Fibroblast of lung (primary cell): ENCODE measurements around the gene UNG. TPM values are rescaled to one million over a fixed set of nuclear protein-coding genes. Genes with fewer than 3 reads are reported as not detected.

Experiments used
- DNase-seq, 2 donors: peaks; one replicate each; pipeline versions ENCODE4 v3.0.0 to v3.0.0-alpha.2; 2010; ENCODE audit warnings: low read depth in 2 of 2
- H2AFZ ChIP-seq: 2 replicates; pipeline ENCODE4 v1.5.1; 2012; ENCODE audit warnings: low read length, control low read depth, inconsistent platforms
- H3K27ac ChIP-seq: 2 replicates; pipeline ENCODE4 v1.5.1; 2011; ENCODE audit warnings: low read length, control low read depth; ENCODE audit not compliant: insufficient read depth
- H3K27me3 ChIP-seq: 2 replicates; pipeline ENCODE4 v1.5.1; 2011; ENCODE audit warnings: mild to moderate bottlenecking, low read length; ENCODE audit not compliant: control insufficient read depth, insufficient read depth
- H3K36me3 ChIP-seq: 2 replicates; pipeline ENCODE4 v1.5.1; 2011; ENCODE audit warnings: low read length; ENCODE audit not compliant: control insufficient read depth, insufficient read depth
- H3K4me1 ChIP-seq: 2 replicates; pipeline ENCODE4 v1.5.1; 2011; ENCODE audit warnings: low read length; ENCODE audit not compliant: control insufficient read depth, insufficient read depth; ENCODE audit errors: extremely low read depth
- H3K4me2 ChIP-seq: 2 replicates; pipeline ENCODE4 v1.5.1; 2011; ENCODE audit warnings: low read length, control low read depth; ENCODE audit not compliant: insufficient read depth; ENCODE audit errors: extremely low read depth
- H3K4me3 ChIP-seq, 4 experiments: fragments of 200-600 bp in 1 of 4; sonication (generic) in 1 of 4; replicated peaks in 1 of 4; 2 replicates each; pipeline ENCODE4 v1.5.1; 2011 to 2016; ENCODE audit warnings: low read length in 4 of 4, low read depth in 3 of 4, mild to moderate bottlenecking in 3 of 4, control low read depth in 2 of 4, inconsistent platforms in 1 of 4, mixed read lengths in 1 of 4; ENCODE audit not compliant: insufficient read depth in 1 of 4; ENCODE audit errors: control extremely low read depth in 1 of 4
- H3K79me2 ChIP-seq: 2 replicates; pipeline ENCODE4 v1.5.1; 2012; ENCODE audit warnings: mild to moderate bottlenecking, low read length, inconsistent platforms; ENCODE audit not compliant: control insufficient read depth, insufficient read depth
- H3K9ac ChIP-seq: 2 replicates; pipeline ENCODE4 v1.5.1; 2011; ENCODE audit warnings: mild to moderate bottlenecking, low read length, control low read depth; ENCODE audit not compliant: insufficient read depth
- H3K9me3 ChIP-seq: 2 replicates; pipeline ENCODE4 v1.5.1; 2012; ENCODE audit warnings: low read depth, low read length; ENCODE audit not compliant: control insufficient read depth, insufficient read depth
- H4K20me1 ChIP-seq: 2 replicates; pipeline ENCODE4 v1.5.1; 2011; ENCODE audit warnings: low read length; ENCODE audit not compliant: control insufficient read depth, insufficient read depth; ENCODE audit errors: extremely low read depth
- EZH2 ChIP-seq: IDR thresholded peaks from 2 replicates; pipeline ENCODE4 v1.5.1; 2012; ENCODE audit warnings: low read length, control low read depth, mild to moderate bottlenecking; ENCODE audit errors: missing control alignments
- polyA plus RNA-seq, 2 donors: library from polyadenylated mRNA; depleted of rRNA in 1 of 2; stranded (reverse) in 1 of 2; unstranded in 1 of 2; fragments of >200 nt; gene quantifications; 2 replicates each; pipeline ENCODE4 v1.2.1, GENCODE V29; 2011 to 2012; ENCODE audit warnings: missing spikeins in 1 of 2
- total RNA-seq: library from RNA; depleted of rRNA; stranded (reverse); fragments of >200 nt; gene quantifications from 2 replicates; pipeline ENCODE4 v1.2.1, GENCODE V29; 2014
- TF ChIP-seq, protein P1 (sequence below), 2 donors: IDR thresholded peaks in 1 of 2; conservative IDR thresholded peaks in 1 of 2; 1 replicate in 1 of 2; 2 replicates in 1 of 2; pipeline ENCODE4 v1.5.1; 2011 to 2012; ENCODE audit warnings: low read length in 2 of 2, control low read depth in 1 of 2, inconsistent platforms in 1 of 2, low read depth in 1 of 2, mild to moderate bottlenecking in 1 of 2

UNG gene
- total and polyA plus RNA-seq, 2 donors (not counting 1 experiment from before 2014, with no cell fraction given), result 16.0 to 23.5 TPM

DNA sequence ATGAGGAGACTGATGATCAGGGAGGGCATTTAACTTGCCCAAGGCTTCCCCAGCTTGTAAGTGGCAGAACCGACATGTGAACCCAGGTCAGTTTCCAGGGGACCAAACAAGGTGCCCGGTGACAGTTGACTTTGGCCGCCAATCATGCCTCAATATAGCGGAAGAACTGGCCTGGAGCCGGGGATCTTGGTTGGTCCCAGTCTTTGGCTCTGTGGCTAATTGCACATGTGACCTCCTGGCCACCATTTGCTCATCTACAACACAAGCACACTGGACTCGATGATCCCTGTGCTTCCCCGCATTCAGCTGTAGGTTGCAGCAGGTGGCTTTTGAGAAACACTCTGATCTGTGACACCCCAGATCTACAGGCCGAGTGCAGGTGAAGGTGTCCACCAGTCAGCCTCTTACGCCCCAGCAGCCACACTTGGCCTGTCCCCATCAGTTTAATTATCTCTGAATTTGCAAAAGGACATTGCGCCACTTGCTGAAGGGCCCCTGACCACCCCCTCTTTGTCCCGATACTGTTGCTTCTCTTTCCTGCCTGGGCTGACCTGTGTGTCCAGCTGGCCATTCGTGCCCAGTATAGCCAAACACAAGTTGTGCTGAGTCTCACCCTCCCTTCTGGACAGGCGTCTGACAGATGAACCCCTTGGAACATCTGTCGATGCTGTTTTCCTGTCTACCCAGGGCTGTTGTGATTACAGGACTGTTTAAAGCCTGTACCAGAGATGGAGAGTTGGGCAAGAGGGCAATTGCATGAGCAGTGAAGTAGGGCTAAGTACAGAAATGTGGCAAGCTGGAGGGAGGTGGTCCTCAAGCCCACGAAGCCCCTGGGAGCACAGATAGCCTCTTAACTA lies 33.1 kb downstream of the UNG start:
- no peak for DNase-seq
- Histone ChIP-seq H3K36me3 (no peaks in the 10 kb centered on the region), H2AFZ (no peak overlapping the region), H3K4me3 (no peak overlapping the region), H3K4me2 (no peak overlapping the region), H4K20me1 (no peaks in the 10 kb centered on the region), H3K9me3 (no peaks in the 10 kb centered on the region), H3K4me1 (no peaks in the 10 kb centered on the region), H3K27me3 (peaks cover 10% of the 10 kb centered on the region), H3K9ac (no peak overlapping the region), H3K27ac (no peak overlapping the region), H3K79me2 (no peaks in the 10 kb centered on the region)
- no peak for TF ChIP-seq EZH2
- TF ChIP-seq, protein P1, sequence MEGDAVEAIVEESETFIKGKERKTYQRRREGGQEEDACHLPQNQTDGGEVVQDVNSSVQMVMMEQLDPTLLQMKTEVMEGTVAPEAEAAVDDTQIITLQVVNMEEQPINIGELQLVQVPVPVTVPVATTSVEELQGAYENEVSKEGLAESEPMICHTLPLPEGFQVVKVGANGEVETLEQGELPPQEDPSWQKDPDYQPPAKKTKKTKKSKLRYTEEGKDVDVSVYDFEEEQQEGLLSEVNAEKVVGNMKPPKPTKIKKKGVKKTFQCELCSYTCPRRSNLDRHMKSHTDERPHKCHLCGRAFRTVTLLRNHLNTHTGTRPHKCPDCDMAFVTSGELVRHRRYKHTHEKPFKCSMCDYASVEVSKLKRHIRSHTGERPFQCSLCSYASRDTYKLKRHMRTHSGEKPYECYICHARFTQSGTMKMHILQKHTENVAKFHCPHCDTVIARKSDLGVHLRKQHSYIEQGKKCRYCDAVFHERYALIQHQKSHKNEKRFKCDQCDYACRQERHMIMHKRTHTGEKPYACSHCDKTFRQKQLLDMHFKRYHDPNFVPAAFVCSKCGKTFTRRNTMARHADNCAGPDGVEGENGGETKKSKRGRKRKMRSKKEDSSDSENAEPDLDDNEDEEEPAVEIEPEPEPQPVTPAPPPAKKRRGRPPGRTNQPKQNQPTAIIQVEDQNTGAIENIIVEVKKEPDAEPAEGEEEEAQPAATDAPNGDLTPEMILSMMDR (conservative IDR thresholded peaks at IDR 0.05 in 1 of 2, IDR thresholded peaks at IDR 0.05 in 1 of 2; ENCODE audit: low read depth in 1 of 2, low read length in 2 of 2), result no peak

DNA sequence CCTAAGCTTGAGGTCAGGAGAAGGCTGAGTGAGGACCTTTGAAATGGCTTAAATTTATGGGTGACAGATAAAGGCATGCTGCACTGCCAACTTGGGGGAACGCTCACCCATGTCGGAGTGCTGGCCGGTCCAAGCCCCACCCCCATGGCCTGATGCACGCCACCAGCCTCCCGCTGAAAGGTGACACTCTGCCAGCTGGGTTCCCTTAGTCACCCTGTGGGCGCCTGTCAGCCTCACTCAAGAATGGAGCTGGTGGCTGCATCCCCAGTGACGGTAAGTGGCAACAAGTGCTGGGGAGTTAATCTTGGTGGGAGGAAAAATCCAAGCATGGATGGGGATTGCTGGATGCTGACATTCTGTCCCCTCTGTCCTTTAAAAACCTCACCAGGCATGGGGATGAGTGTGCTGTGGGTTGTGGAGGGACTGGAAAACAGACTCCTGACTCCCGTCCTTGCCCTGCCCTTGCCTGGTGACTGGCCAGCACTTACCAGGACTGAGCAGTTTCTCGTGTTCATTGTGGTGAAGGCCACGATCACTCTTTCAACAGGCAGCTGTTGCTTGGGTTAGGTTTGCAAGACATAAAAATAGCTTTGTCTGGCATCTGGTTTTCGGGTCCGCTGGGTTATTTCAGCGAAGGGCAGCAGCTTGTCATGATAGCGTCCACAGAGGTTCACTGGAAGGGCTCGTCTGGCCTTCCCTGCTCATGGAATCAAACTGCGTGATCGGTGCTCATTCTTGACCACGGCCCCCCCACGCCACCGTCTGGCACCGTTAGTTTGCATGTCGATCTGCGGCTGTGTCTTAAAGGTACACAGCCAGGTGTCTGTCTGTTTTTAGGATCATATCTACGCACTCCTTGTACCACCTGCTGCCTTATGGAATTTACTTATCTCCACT lies 34.0 kb downstream of the UNG start:
- Histone ChIP-seq H3K4me2 (no peak overlapping the region), H3K9ac (no peak overlapping the region), H3K4me3 (no peak overlapping the region), H3K36me3 (no peaks in the 10 kb centered on the region), H4K20me1 (no peaks in the 10 kb centered on the region), H3K9me3 (no peaks in the 10 kb centered on the region), H3K27me3 (peaks cover 8% of the 10 kb centered on the region), H3K4me1 (no peaks in the 10 kb centered on the region), H3K79me2 (no peaks in the 10 kb centered on the region), H3K27ac (no peak overlapping the region), H2AFZ (no peak overlapping the region)
- DNase-seq, result no peak
- no peak for TF ChIP-seq EZH2
- TF ChIP-seq, protein P1 (conservative IDR thresholded peaks at IDR 0.05 in 1 of 2, IDR thresholded peaks at IDR 0.05 in 1 of 2; ENCODE audit: low read depth in 1 of 2, low read length in 2 of 2), result no peak

DNA sequence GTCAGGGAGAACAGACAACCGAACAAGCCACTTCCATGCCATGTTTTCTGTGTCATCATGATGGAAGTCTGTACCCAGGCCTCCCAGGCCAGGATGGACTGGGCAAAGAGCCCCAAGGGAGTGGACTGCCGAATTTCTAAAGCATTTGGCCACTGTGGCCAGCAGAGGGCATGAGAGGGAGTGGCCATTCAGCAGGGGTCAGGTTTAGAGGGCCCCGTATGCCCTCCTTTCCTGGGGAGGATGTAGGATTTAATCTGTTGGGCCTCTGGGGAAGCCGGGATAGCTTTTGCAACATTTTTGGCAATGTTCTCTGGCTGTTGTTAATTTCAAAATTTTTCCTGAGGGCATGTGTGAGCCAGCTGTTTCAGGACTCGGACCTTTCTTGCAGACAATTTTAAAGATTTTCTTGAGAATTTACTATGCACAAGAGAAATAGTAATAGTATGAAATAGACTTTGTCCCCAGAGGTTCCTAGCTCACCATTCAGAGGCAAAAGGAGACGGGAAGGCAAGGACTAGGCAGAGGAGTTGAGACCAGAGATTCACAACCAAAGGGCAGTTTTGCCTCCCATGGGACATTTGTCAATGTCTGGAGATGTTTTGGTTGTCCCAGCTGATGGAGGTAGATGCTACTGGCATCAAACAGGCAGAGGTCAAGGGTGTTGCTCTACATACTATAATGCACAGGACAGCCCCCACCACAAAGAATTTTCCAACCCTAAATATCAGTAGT lies 37.0 kb downstream of the UNG start:
- no peak overlapping the region for H2AFZ ChIP-seq
- no peak overlapping the region for H3K4me3 ChIP-seq
- no peak overlapping the region for H3K4me2 ChIP-seq
- DNase-seq, result peak in 1 of 2 donors; percentile 72
- H4K20me1 ChIP-seq, result no peaks in the 10 kb centered on the region
- H3K79me2 ChIP-seq, result no peaks in the 10 kb centered on the region
- no peaks in the 10 kb centered on the region for H3K4me1 ChIP-seq
- H3K9ac ChIP-seq, result no peak overlapping the region
- H3K27me3 ChIP-seq, result peaks cover 8% of the 10 kb centered on the region
- H3K9me3 ChIP-seq, result no peaks in the 10 kb centered on the region
- no peaks in the 10 kb centered on the region for H3K36me3 ChIP-seq
- TF ChIP-seq, protein P1 (conservative IDR thresholded peaks at IDR 0.05 in 1 of 2, IDR thresholded peaks at IDR 0.05 in 1 of 2; ENCODE audit: low read depth in 1 of 2, low read length in 2 of 2), result peak; percentile 60 to 70
- TF ChIP-seq EZH2, result no peak
- H3K27ac ChIP-seq, result no peak overlapping the region
